Osteoblast (primary cell): Measurements from ENCODE around the gene LY9. TPM values are rescaled to one million over a fixed set of nuclear protein-coding genes. Genes with fewer than 3 reads are reported as not detected.

ENCODE experiments used
- DNase-seq: peaks from one replicate; pipeline ENCODE4 v3.0.0; 2011; ENCODE audit warnings: low spot score, mixed read lengths; ENCODE audit not compliant: insufficient read length; ENCODE audit errors: missing footprints
- H2AFZ ChIP-seq: 2 replicates; pipeline ENCODE4 v1.6.0; 2011; ENCODE audit warnings: mild to moderate bottlenecking, low read length
- H3K27ac ChIP-seq: 2 replicates; pipeline ENCODE4 v1.5.1; 2011; ENCODE audit warnings: mild to moderate bottlenecking, low read depth, low read length, moderate library complexity
- H3K27me3 ChIP-seq: 2 replicates; pipeline ENCODE4 v1.6.0; 2012; ENCODE audit warnings: mild to moderate bottlenecking, control low read depth, inconsistent platforms, low read length, moderate library complexity; ENCODE audit not compliant: insufficient read depth
- H3K36me3 ChIP-seq: 2 replicates; pipeline ENCODE4 v1.5.1; 2011; ENCODE audit warnings: mild to moderate bottlenecking, low read length, control low read depth, moderate library complexity; ENCODE audit not compliant: insufficient read depth
- H3K4me1 ChIP-seq: 2 replicates; pipeline ENCODE4 v1.5.1; 2011; ENCODE audit warnings: mild to moderate bottlenecking, low read length, control low read depth, moderate library complexity; ENCODE audit not compliant: insufficient read depth
- H3K4me2 ChIP-seq: 2 replicates; pipeline ENCODE4 v1.6.0; 2011; ENCODE audit warnings: mild to moderate bottlenecking, low read length; ENCODE audit not compliant: insufficient read depth
- H3K4me3 ChIP-seq: fragments of 200-600 bp; sonication (generic); 3 replicates; pipeline ENCODE4 v1.5.1; 2012; ENCODE audit warnings: mild to moderate bottlenecking, low read length, inconsistent platforms; ENCODE audit not compliant: insufficient read depth
- H3K79me2 ChIP-seq: 2 replicates; pipeline ENCODE4 v1.6.0; 2012; ENCODE audit warnings: mild to moderate bottlenecking, low read length, control low read depth, inconsistent platforms; ENCODE audit not compliant: insufficient read depth
- H3K9me3 ChIP-seq: 2 replicates; pipeline ENCODE4 v1.5.1; 2011; ENCODE audit warnings: low read depth, low read length, control low read depth
- H4K20me1 ChIP-seq: 2 replicates; pipeline ENCODE4 v1.6.0; 2012; ENCODE audit warnings: mild to moderate bottlenecking, low read length, control low read depth; ENCODE audit not compliant: insufficient read depth
- CTCF ChIP-seq: IDR thresholded peaks from 2 replicates; pipeline ENCODE4 v1.5.1; 2011; ENCODE audit warnings: mild to moderate bottlenecking, low read depth, low read length, moderate library complexity; ENCODE audit errors: extremely low read depth
- total RNA-seq: library from RNA; depleted of rRNA; stranded (reverse); fragments of >200 nt; gene quantifications from 2 replicates; pipeline ENCODE4 v1.2.3, GENCODE V29; 2012

The LY9 gene
- total RNA-seq, 1 donor: not detected

- Histone ChIP-seq H3K79me2 (no peaks in the 10 kb centered on the region), H2AFZ (no peak overlapping the region), H3K4me2 (no peak overlapping the region), H3K4me3 (no peak overlapping the region), H4K20me1 (no peaks in the 10 kb centered on the region), H3K27me3 (no peaks in the 10 kb centered on the region), H3K4me1 (no peaks in the 10 kb centered on the region), H3K9me3 (no peaks in the 10 kb centered on the region), H3K27ac (no peak overlapping the region), H3K36me3 (no peaks in the 10 kb centered on the region)
- no peak for DNase-seq
- TF ChIP-seq CTCF: no peak
Observed at GRCh38 chr1:160761886-160762285, 34.1 kb upstream of the LY9 start.

DNA sequence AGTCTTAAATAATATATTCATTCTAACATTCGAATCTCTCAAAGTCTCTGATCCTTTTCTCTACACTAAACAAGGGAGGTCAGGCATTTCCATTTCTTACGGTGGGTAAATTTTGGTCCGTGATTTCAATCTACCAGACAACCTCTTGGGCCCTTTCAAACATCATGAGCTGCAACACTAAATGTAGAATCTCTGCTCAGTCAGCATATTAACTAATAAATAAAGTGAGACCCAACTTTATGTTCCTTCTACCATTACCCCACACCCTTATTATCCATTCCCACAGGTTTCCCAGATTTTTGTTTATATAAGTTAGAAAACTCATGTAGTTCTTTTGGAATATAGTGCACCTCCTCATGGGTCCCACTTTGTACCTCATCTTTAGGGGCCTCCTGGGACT, 32.0 kb upstream of the LY9 start:
- Histone ChIP-seq H3K4me1 (no peaks in the 10 kb centered on the region), H3K27ac (no peak overlapping the region), H2AFZ (no peak overlapping the region), H3K27me3 (no peaks in the 10 kb centered on the region), H3K4me3 (no peak overlapping the region), H3K4me2 (no peak overlapping the region), H3K36me3 (no peaks in the 10 kb centered on the region), H4K20me1 (no peaks in the 10 kb centered on the region), H3K79me2 (no peaks in the 10 kb centered on the region), H3K9me3 (no peaks in the 10 kb centered on the region)
- TF ChIP-seq CTCF: no peak
- DNase-seq: no peak

GRCh38 chr1:160767395-160768294, 28.3 kb upstream of the LY9 start:
- H3K4me1 ChIP-seq: no peaks in the 10 kb centered on the region
- peak overlapping the region; percentile 53 for H3K4me3 ChIP-seq
- no peaks in the 10 kb centered on the region for H3K36me3 ChIP-seq
- H3K79me2 ChIP-seq: no peaks in the 10 kb centered on the region
- no peaks in the 10 kb centered on the region for H3K27me3 ChIP-seq
- peak overlapping the region; percentile 68 for H2AFZ ChIP-seq
- H4K20me1 ChIP-seq: no peaks in the 10 kb centered on the region
- peak overlapping the region; percentile 46 for H3K4me2 ChIP-seq
- TF ChIP-seq CTCF: no peak
- no peak overlapping the region for H3K27ac ChIP-seq
- no peak for DNase-seq
- no peaks in the 10 kb centered on the region for H3K9me3 ChIP-seq

DNA sequence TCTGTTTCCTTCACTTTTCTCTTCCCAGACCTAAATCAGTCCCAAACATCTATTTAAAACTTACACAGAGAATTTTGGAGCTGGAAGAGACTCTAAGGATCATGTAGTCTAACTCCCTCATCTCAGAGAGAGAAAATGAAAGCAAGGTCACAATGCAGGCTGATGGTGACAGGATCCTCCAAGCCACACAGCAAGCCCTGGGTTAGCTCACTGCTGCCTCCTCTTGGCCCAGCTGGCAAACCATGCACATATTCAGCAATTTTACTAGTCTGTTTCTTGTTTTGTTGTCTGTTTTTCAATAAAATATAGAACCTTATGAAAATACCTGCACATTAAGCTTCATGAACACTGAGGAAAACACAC, 27.7 kb upstream of the LY9 start:
- Histone ChIP-seq H2AFZ (peak overlapping the region; percentile 68), H3K79me2 (no peaks in the 10 kb centered on the region), H3K27ac (no peak overlapping the region), H3K27me3 (no peaks in the 10 kb centered on the region), H3K9me3 (no peaks in the 10 kb centered on the region), H3K36me3 (no peaks in the 10 kb centered on the region), H4K20me1 (no peaks in the 10 kb centered on the region), H3K4me1 (no peaks in the 10 kb centered on the region), H3K4me2 (peak overlapping the region; percentile 46), H3K4me3 (peak overlapping the region; percentile 53)
- TF ChIP-seq CTCF: peak; percentile 47
- DNase-seq: no peak
